ENCODE data around the gene IFIT3.

GRCh38 chr10:89374713-89375141, 46.9 kb downstream of the IFIT3 start:
- TF ChIP-seq EZH2 (IDR thresholded peaks at IDR 0.05; ENCODE audit: low read depth) (no peak), CTCF (conservative IDR thresholded peaks at IDR 0.05) (no peak)
